Effector memory CD8-positive, alpha-beta T cell (primary cell): ENCODE measurements around the gene ETV6.

Source experiments
- ATAC-seq: fragments of 150-1000 bp; cut with Tn5 transposase; replicated peaks from 2 replicates; pipeline ENCODE4 v1.10.0; 2021; ENCODE audit warnings: mild to moderate bottlenecking, moderate library complexity
- DNase-seq, 3 experiments: peaks; one replicate each; pipeline ENCODE4 v3.0.0; 2021
- H3K27ac Mint-ChIP-seq, 2 donors: one replicate each; pipeline ENCODE4 v1.8.0; 2022; ENCODE audit warnings: mild to moderate bottlenecking in 2 of 2, mixed read lengths in 2 of 2, moderate library complexity in 2 of 2
- H3K27me3 Mint-ChIP-seq, 2 donors: one replicate each; pipeline ENCODE4 v1.8.0; 2022; ENCODE audit warnings: mixed read lengths in 2 of 2
- H3K36me3 Mint-ChIP-seq: one replicate; pipeline ENCODE4 v1.8.0; 2022; ENCODE audit warnings: mild to moderate bottlenecking, moderate library complexity, mixed read lengths; ENCODE audit not compliant: insufficient read depth
- H3K4me1 Mint-ChIP-seq, 2 donors: one replicate each; pipeline ENCODE4 v1.8.0; 2022; ENCODE audit warnings: low read depth in 2 of 2, mixed read lengths in 2 of 2
- H3K4me3 Mint-ChIP-seq, 2 donors: one replicate each; pipeline ENCODE4 v1.8.0; 2022; ENCODE audit warnings: mild to moderate bottlenecking in 2 of 2, mixed read lengths in 2 of 2, moderate library complexity in 2 of 2
- H3K9me3 Mint-ChIP-seq, 2 donors: one replicate each; pipeline ENCODE4 v1.8.0; 2022; ENCODE audit warnings: mixed read lengths in 2 of 2

The ETV6 gene

GRCh38 chr12:11651785-11652184 lies 2.3 kb downstream of the ETV6 start:
- ATAC-seq = no peak
- DNase-seq = no peak
- no peaks in the 10 kb centered on the region for H3K9me3 Mint-ChIP-seq
- H3K4me1 Mint-ChIP-seq = peaks cover 35 to 37% of the 10 kb centered on the region in 2 donors
- H3K27me3 Mint-ChIP-seq = no peaks in the 10 kb centered on the region
- H3K27ac Mint-ChIP-seq = peak overlapping the region; percentile 94 to 98
- peak overlapping the region; percentile 94 to 95 for H3K4me3 Mint-ChIP-seq
- H3K36me3 Mint-ChIP-seq = peaks cover 21% of the 10 kb centered on the region

GRCh38 chr12:11652351-11653040 lies 3.0 kb downstream of the ETV6 start:
- no peaks in the 10 kb centered on the region for H3K9me3 Mint-ChIP-seq
- H3K36me3 Mint-ChIP-seq = peaks cover 21% of the 10 kb centered on the region
- H3K4me3 Mint-ChIP-seq = peak overlapping the region; percentile 94 to 95
- DNase-seq (no peak), ATAC-seq (no peak)
- peak overlapping the region; percentile 94 to 98 for H3K27ac Mint-ChIP-seq
- H3K27me3 Mint-ChIP-seq = no peaks in the 10 kb centered on the region
- H3K4me1 Mint-ChIP-seq = peaks cover 37 to 39% of the 10 kb centered on the region in 2 donors

- DNase-seq = peak; percentile 5 to 21 (median 10)
- ATAC-seq = peak; percentile 31
- H3K36me3 Mint-ChIP-seq = peaks cover 21% of the 10 kb centered on the region
- H3K9me3 Mint-ChIP-seq = no peaks in the 10 kb centered on the region
- no peaks in the 10 kb centered on the region for H3K27me3 Mint-ChIP-seq
- peaks cover 36 to 42% of the 10 kb centered on the region in 2 donors for H3K4me1 Mint-ChIP-seq
- H3K27ac Mint-ChIP-seq = peak overlapping the region; percentile 94 to 98
- H3K4me3 Mint-ChIP-seq = peak overlapping the region; percentile 94 to 95
Measured at GRCh38 chr12:11653215-11653753, 3.8 kb downstream of the ETV6 start.

- Mint-ChIP-seq H3K27ac (no peak overlapping the region), H3K4me3 (no peak overlapping the region)
Measured at GRCh38 chr12:11654338-11654737, 4.9 kb downstream of the ETV6 start.

GRCh38 chr12:11654802-11655201 lies 5.3 kb downstream of the ETV6 start:
- Mint-ChIP-seq H3K4me3 (no peak overlapping the region), H3K27ac (no peak overlapping the region), H3K36me3 (peaks cover 16% of the 10 kb centered on the region), H3K27me3 (no peaks in the 10 kb centered on the region), H3K9me3 (no peaks in the 10 kb centered on the region), H3K4me1 (peaks cover 41 to 56% of the 10 kb centered on the region in 2 donors)
- no peak for ATAC-seq
- DNase-seq = no peak

More at GRCh38 chr12:11654338-11654737, 4.9 kb downstream of the ETV6 start:
- Mint-ChIP-seq H3K36me3 (peaks cover 20% of the 10 kb centered on the region), H3K4me1 (peaks cover 37 to 51% of the 10 kb centered on the region in 2 donors), H3K9me3 (no peaks in the 10 kb centered on the region), H3K27me3 (no peaks in the 10 kb centered on the region)
- ATAC-seq = no peak
- no peak for DNase-seq

GRCh38 chr12:11655842-11656241 lies 6.4 kb downstream of the ETV6 start:
- H3K9me3 Mint-ChIP-seq = no peaks in the 10 kb centered on the region

GRCh38 chr12:11656550-11656949 lies 7.1 kb downstream of the ETV6 start:
- no peak overlapping the region for H3K27ac Mint-ChIP-seq
- H3K4me1 Mint-ChIP-seq = peaks cover 42 to 50% of the 10 kb centered on the region in 2 donors
- H3K36me3 Mint-ChIP-seq = no peaks in the 10 kb centered on the region
- no peaks in the 10 kb centered on the region for H3K9me3 Mint-ChIP-seq
- H3K4me3 Mint-ChIP-seq = no peak overlapping the region
- no peak for ATAC-seq
- no peaks in the 10 kb centered on the region for H3K27me3 Mint-ChIP-seq
- DNase-seq = no peak

More at GRCh38 chr12:11655842-11656241, 6.4 kb downstream of the ETV6 start:
- no peak for ATAC-seq
- Mint-ChIP-seq H3K4me1 (peaks cover 43 to 55% of the 10 kb centered on the region in 2 donors), H3K36me3 (peaks cover 6% of the 10 kb centered on the region), H3K4me3 (no peak overlapping the region), H3K27ac (no peak overlapping the region), H3K27me3 (no peaks in the 10 kb centered on the region)
- no peak for DNase-seq

- Mint-ChIP-seq H3K36me3 (no peaks in the 10 kb centered on the region), H3K27ac (no peak overlapping the region), H3K27me3 (no peaks in the 10 kb centered on the region), H3K4me1 (peaks cover 43 to 51% of the 10 kb centered on the region in 2 donors), H3K9me3 (no peaks in the 10 kb centered on the region), H3K4me3 (no peak overlapping the region)
- no peak for ATAC-seq
- no peak for DNase-seq
Measured at GRCh38 chr12:11657511-11657910, 8.0 kb downstream of the ETV6 start.

- no peak for ATAC-seq
- Mint-ChIP-seq H3K4me1 (peaks cover 39 to 49% of the 10 kb centered on the region in 2 donors), H3K4me3 (no peak overlapping the region), H3K27me3 (no peaks in the 10 kb centered on the region), H3K36me3 (no peaks in the 10 kb centered on the region), H3K27ac (no peak overlapping the region), H3K9me3 (no peaks in the 10 kb centered on the region)
- no peak for DNase-seq
Measured at GRCh38 chr12:11658791-11659190, 9.3 kb downstream of the ETV6 start.

GRCh38 chr12:11660624-11661023 lies 11.2 kb downstream of the ETV6 start:
- H3K4me3 Mint-ChIP-seq = no peak overlapping the region
- no peak for ATAC-seq
- H3K4me1 Mint-ChIP-seq = peaks cover 46 to 54% of the 10 kb centered on the region in 2 donors
- H3K27ac Mint-ChIP-seq = no peak overlapping the region
- no peaks in the 10 kb centered on the region for H3K9me3 Mint-ChIP-seq
- no peaks in the 10 kb centered on the region for H3K27me3 Mint-ChIP-seq
- peaks cover 2% of the 10 kb centered on the region for H3K36me3 Mint-ChIP-seq
- DNase-seq = no peak

GRCh38 chr12:11661491-11662089 lies 12.1 kb downstream of the ETV6 start:
- H3K4me1 Mint-ChIP-seq = peaks cover 47 to 61% of the 10 kb centered on the region in 2 donors
- no peaks in the 10 kb centered on the region for H3K27me3 Mint-ChIP-seq
- peak overlapping the region in 1 of 2 donors; percentile 19 for H3K27ac Mint-ChIP-seq
- no peaks in the 10 kb centered on the region for H3K9me3 Mint-ChIP-seq
- H3K36me3 Mint-ChIP-seq = peaks cover 2% of the 10 kb centered on the region
- H3K4me3 Mint-ChIP-seq = no peak overlapping the region
- DNase-seq (no peak), ATAC-seq (no peak)

- peak overlapping the region in 1 of 2 donors; percentile 55 for H3K27ac Mint-ChIP-seq
- ATAC-seq (no peak), DNase-seq (no peak)
- H3K36me3 Mint-ChIP-seq = peaks cover 2% of the 10 kb centered on the region
- H3K4me1 Mint-ChIP-seq = peaks cover 44 to 61% of the 10 kb centered on the region in 2 donors
- no peaks in the 10 kb centered on the region for H3K9me3 Mint-ChIP-seq
- no peaks in the 10 kb centered on the region for H3K27me3 Mint-ChIP-seq
- H3K4me3 Mint-ChIP-seq = no peak overlapping the region
Measured at GRCh38 chr12:11662369-11662768, 12.9 kb downstream of the ETV6 start.

GRCh38 chr12:11663130-11663529 lies 13.7 kb downstream of the ETV6 start:
- Mint-ChIP-seq H3K4me1 (peaks cover 45 to 57% of the 10 kb centered on the region in 2 donors), H3K27ac (no peak overlapping the region), H3K9me3 (no peaks in the 10 kb centered on the region), H3K27me3 (no peaks in the 10 kb centered on the region), H3K36me3 (peaks cover 2% of the 10 kb centered on the region), H3K4me3 (no peak overlapping the region)
- ATAC-seq (no peak), DNase-seq (no peak)

- Mint-ChIP-seq H3K27me3 (no peaks in the 10 kb centered on the region), H3K4me3 (no peak overlapping the region), H3K27ac (no peak overlapping the region), H3K36me3 (peaks cover 2% of the 10 kb centered on the region), H3K4me1 (peaks cover 47 to 55% of the 10 kb centered on the region in 2 donors), H3K9me3 (no peaks in the 10 kb centered on the region)
- DNase-seq (no peak), ATAC-seq (no peak)
Measured at GRCh38 chr12:11664101-11664500, 14.6 kb downstream of the ETV6 start.
